DND-41 (cell line): ENCODE results near the gene MSMP.

ENCODE experiments used
- CTCF ChIP-seq: IDR thresholded peaks from 2 replicates; pipeline ENCODE4 v1.5.1; 2012; ENCODE audit warnings: borderline replicate concordance, low read length, moderate library complexity, mild to moderate bottlenecking; ENCODE audit not compliant: poor library complexity, severe bottlenecking; ENCODE audit errors: extremely low read depth
- EZH2 ChIP-seq: IDR thresholded peaks from 3 replicates; pipeline ENCODE4 v1.6.1; 2012; ENCODE audit warnings: borderline replicate concordance, low read depth, mild to moderate bottlenecking, moderate library complexity, low read length, inconsistent platforms; ENCODE audit not compliant: severe bottlenecking

GRCh38 chr9:35737143-35737542 is 16.9 kb downstream of the MSMP start:
- TF ChIP-seq EZH2 (no peak), CTCF (no peak)
